H1 (cell line): Measurements from ENCODE around the gene MRM3. TPM values are rescaled to one million over a fixed set of nuclear protein-coding genes. Genes with fewer than 3 reads are reported as not detected.

Experiments
- BACH1 ChIP-seq: IDR thresholded peaks from 2 replicates; pipeline ENCODE4 v1.6.1; 2012; ENCODE audit warnings: low read length, improper control_type of control experiment
- polyA plus RNA-seq, 7 experiments: library from polyadenylated mRNA; depleted of rRNA in 3 of 7; stranded (reverse) in 5 of 7; unstranded in 2 of 7; fragments of >200 nt in 5 of 7; fragments of 200-250 nt in 2 of 7; gene quantifications; 1 replicate in 5 of 7; 2 replicates in 1 of 7; 4 replicates in 1 of 7; pipeline versions ENCODE4 v1.2.1 to v1.2.3, GENCODE V29; 2011 to 2013; ENCODE audit warnings: missing spikeins in 2 of 7, mixed read lengths in 2 of 7
- total RNA-seq: library from RNA; stranded (reverse); fragmentation: NEBNext Ultra II Directional; extraction: Animal tissue kit (Norgen Biotek cat#: 25700); gene quantifications from 2 replicates; pipeline ENCODE4 v1.2.1, GENCODE V29; 2021
- TF ChIP-seq, protein P1 (sequence below): IDR thresholded peaks from 2 replicates; pipeline ENCODE4 v1.6.1; 2011; ENCODE audit warnings: low read length, improper control_type of control experiment
- TF ChIP-seq, protein P2 (sequence below): IDR thresholded peaks from 2 replicates; pipeline ENCODE4 v1.6.1; 2012; ENCODE audit warnings: low read length, inconsistent platforms

Gene MRM3
- total and polyA plus RNA-seq, 2 of the 8 experiments (the other 6 are each of a cell fraction or from before 2014, with no cell fraction given): 10.1 to 20.8 TPM

DNA sequence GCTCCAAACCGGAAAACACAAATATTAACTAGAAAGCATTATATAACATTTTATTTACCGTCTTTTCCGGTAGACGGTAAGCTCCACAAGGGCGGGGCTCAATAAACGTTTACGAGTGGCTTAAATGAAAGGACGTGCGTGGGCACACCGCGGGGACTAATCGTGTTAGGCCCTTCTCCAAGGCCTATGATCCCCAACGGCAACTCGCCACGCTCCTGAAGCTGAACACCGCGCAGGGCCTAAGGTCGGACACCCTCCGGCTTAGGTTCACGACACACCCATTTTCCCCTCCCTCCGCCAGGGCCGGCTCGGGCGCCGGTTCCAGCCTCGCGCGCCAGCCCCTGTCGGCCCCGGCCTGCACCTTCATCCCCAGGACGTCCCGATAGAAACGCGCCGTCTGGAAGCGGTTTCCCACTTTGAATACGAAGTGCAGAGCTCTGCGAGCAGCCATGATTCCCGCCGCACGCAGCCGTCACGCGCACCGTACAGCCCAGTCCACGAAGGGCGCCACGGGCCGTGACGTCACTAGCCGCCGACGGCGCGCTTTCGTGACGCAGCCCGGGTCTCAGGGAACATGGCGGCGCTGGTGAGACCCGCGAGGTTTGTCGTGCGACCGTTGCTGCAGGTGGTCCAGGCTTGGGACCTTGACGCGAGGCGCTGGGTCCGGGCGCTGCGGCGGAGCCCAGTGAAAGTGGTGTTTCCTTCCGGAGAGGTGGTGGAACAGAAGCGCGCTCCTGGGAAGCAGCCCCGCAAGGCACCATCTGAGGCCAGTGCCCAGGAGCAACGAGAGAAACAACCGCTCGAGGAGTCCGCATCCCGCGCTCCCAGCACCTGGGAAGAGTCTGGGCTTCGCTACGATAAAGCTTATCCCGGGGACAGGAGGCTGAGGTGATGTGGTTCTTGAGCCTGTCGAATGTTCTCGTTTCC, at the start of gene MRM3, which contains the start of gene GLOD4 (continued):
- TF ChIP-seq, protein P1, sequence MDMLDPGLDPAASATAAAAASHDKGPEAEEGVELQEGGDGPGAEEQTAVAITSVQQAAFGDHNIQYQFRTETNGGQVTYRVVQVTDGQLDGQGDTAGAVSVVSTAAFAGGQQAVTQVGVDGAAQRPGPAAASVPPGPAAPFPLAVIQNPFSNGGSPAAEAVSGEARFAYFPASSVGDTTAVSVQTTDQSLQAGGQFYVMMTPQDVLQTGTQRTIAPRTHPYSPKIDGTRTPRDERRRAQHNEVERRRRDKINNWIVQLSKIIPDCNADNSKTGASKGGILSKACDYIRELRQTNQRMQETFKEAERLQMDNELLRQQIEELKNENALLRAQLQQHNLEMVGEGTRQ: peak; percentile 39; the same call in 1 of the 2 replicates
- TF ChIP-seq BACH1: peak; percentile 75
- TF ChIP-seq, protein P2, sequence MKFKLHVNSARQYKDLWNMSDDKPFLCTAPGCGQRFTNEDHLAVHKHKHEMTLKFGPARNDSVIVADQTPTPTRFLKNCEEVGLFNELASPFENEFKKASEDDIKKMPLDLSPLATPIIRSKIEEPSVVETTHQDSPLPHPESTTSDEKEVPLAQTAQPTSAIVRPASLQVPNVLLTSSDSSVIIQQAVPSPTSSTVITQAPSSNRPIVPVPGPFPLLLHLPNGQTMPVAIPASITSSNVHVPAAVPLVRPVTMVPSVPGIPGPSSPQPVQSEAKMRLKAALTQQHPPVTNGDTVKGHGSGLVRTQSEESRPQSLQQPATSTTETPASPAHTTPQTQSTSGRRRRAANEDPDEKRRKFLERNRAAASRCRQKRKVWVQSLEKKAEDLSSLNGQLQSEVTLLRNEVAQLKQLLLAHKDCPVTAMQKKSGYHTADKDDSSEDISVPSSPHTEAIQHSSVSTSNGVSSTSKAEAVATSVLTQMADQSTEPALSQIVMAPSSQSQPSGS: no peak
